H9 (cell line): ENCODE data around the gene SH2D1B. TPM values are rescaled to one million over a fixed set of nuclear protein-coding genes. Genes with fewer than 3 reads are reported as not detected.
"Not testable (repeated sequence)": the region's sequence is repeated elsewhere in the genome, so short reads cannot be mapped to it uniquely, and the experiment has no call there.

Source experiments
- DNase-seq: peaks from one replicate; pipeline ENCODE4 v3.0.0-alpha.2; 2017
- H2AFZ ChIP-seq: one replicate; pipeline ENCODE4 v1.6.1; 2013; ENCODE audit warnings: mild to moderate bottlenecking, low read length, control low read depth, moderate library complexity
- H2AK5ac ChIP-seq: 2 replicates; pipeline ENCODE4 v1.6.1; 2013; ENCODE audit warnings: low read length, control low read depth, mixed read lengths; ENCODE audit not compliant: insufficient read length
- H2BK120ac ChIP-seq: one replicate; pipeline ENCODE4 v1.6.1; 2013; ENCODE audit warnings: low read depth, mild to moderate bottlenecking, low read length, control low read depth, inconsistent platforms; ENCODE audit not compliant: poor library complexity, severe bottlenecking
- H2BK12ac ChIP-seq: 2 replicates; pipeline ENCODE4 v1.6.1; 2013; ENCODE audit warnings: low read length, control low read depth, mixed read lengths, low read depth; ENCODE audit not compliant: insufficient read length
- H2BK15ac ChIP-seq: 2 replicates; pipeline ENCODE4 v1.6.1; 2013; ENCODE audit warnings: low read depth, low read length, control low read depth
- H2BK20ac ChIP-seq: one replicate; pipeline ENCODE4 v1.6.1; 2013; ENCODE audit warnings: low read depth, mild to moderate bottlenecking, low read length, control low read depth, inconsistent platforms; ENCODE audit not compliant: poor library complexity, severe bottlenecking
- H2BK5ac ChIP-seq: 2 replicates; pipeline ENCODE4 v1.6.1; 2013; ENCODE audit warnings: low read length, control low read depth, mixed read lengths; ENCODE audit not compliant: insufficient read length
- H3K14ac ChIP-seq: 2 replicates; pipeline ENCODE4 v1.6.1; 2013; ENCODE audit warnings: low read length, control low read depth; ENCODE audit not compliant: insufficient read depth
- H3K18ac ChIP-seq: 2 replicates; pipeline ENCODE4 v1.6.1; 2013; ENCODE audit warnings: low read depth, mild to moderate bottlenecking, mixed read lengths, low read length, control low read depth; ENCODE audit not compliant: insufficient read length
- H3K23ac ChIP-seq: 2 replicates; pipeline ENCODE4 v1.6.1; 2013; ENCODE audit warnings: low read length, control low read depth, mixed read lengths, low read depth; ENCODE audit not compliant: insufficient read length
- H3K23me2 ChIP-seq: 2 replicates; pipeline ENCODE4 v1.6.1; 2013; ENCODE audit warnings: low read depth, mild to moderate bottlenecking, mixed read lengths, low read length, control low read depth; ENCODE audit not compliant: insufficient read length, poor library complexity, severe bottlenecking
- H3K27ac ChIP-seq: 2 replicates; pipeline ENCODE4 v1.5.1; 2013; ENCODE audit warnings: low read length, control low read depth, mixed read lengths, low read depth; ENCODE audit not compliant: insufficient read length
- H3K27me3 ChIP-seq: 2 replicates; pipeline ENCODE4 v1.6.1; 2013; ENCODE audit warnings: low read length, control low read depth, inconsistent platforms; ENCODE audit not compliant: insufficient read depth
- H3K4ac ChIP-seq: 2 replicates; pipeline ENCODE4 v1.6.1; 2013; ENCODE audit warnings: low read depth, mild to moderate bottlenecking, control low read depth, inconsistent platforms, low read length, moderate library complexity
- H3K4me1 ChIP-seq: 2 replicates; pipeline ENCODE4 v1.6.1; 2013; ENCODE audit warnings: low read length, control low read depth, inconsistent platforms; ENCODE audit not compliant: insufficient read depth
- H3K4me2 ChIP-seq: 2 replicates; pipeline ENCODE4 v1.6.1; 2013; ENCODE audit warnings: low read length, control low read depth, mixed read lengths; ENCODE audit not compliant: insufficient read length, insufficient read depth
- H3K56ac ChIP-seq: 2 replicates; pipeline ENCODE4 v1.6.1; 2013; ENCODE audit warnings: low read depth, mild to moderate bottlenecking, mixed read lengths, low read length, control low read depth; ENCODE audit not compliant: insufficient read length
- H3K79me1 ChIP-seq: 2 replicates; pipeline ENCODE4 v1.6.1; 2013; ENCODE audit warnings: low read depth, mild to moderate bottlenecking, moderate library complexity, low read length, control low read depth, inconsistent platforms; ENCODE audit not compliant: insufficient read depth, poor library complexity, severe bottlenecking
- H3K79me2 ChIP-seq: 2 replicates; pipeline ENCODE4 v1.6.1; 2013; ENCODE audit warnings: low read length, control low read depth, inconsistent platforms; ENCODE audit not compliant: insufficient read depth
- H3K9ac ChIP-seq: 2 replicates; pipeline ENCODE4 v1.6.1; 2013; ENCODE audit warnings: low read length, control low read depth, mixed read lengths; ENCODE audit not compliant: insufficient read length; ENCODE audit errors: extremely low read depth
- H3K9me3 ChIP-seq: one replicate; pipeline ENCODE4 v1.6.1; 2013; ENCODE audit warnings: low read depth, low read length, inconsistent platforms; ENCODE audit not compliant: control insufficient read depth
- H3T11ph ChIP-seq: one replicate; pipeline ENCODE4 v1.6.1; 2013; ENCODE audit warnings: mild to moderate bottlenecking, low read length, control low read depth, inconsistent platforms
- H4K20me1 ChIP-seq: one replicate; pipeline ENCODE4 v1.6.1; 2013; ENCODE audit not compliant: control insufficient read depth, insufficient read length, insufficient read depth
- H4K5ac ChIP-seq: 2 replicates; pipeline ENCODE4 v1.6.1; 2013; ENCODE audit warnings: low read depth, mild to moderate bottlenecking, mixed read lengths, low read length, control low read depth; ENCODE audit not compliant: insufficient read length
- H4K8ac ChIP-seq: replicated peaks from 2 replicates; pipeline ENCODE4 v1.6.1; 2013; ENCODE audit warnings: low read length, control low read depth, mixed read lengths, low read depth; ENCODE audit not compliant: insufficient read length
- H4K91ac ChIP-seq: 2 replicates; pipeline ENCODE4 v1.6.1; 2013; ENCODE audit warnings: low read depth, mild to moderate bottlenecking, moderate library complexity, mixed read lengths, low read length, control low read depth; ENCODE audit not compliant: insufficient read length
- H3K27ac Mint-ChIP-seq, 3 experiments: 2 replicates in 2 of 3; 3 replicates in 1 of 3; pipeline ENCODE4 v1.8.0; 2020 to 2021; ENCODE audit warnings: mixed read lengths in 3 of 3, mild to moderate bottlenecking in 1 of 3, moderate library complexity in 1 of 3
- H3K27me3 Mint-ChIP-seq: 2 replicates; pipeline ENCODE4 v1.8.0; 2021; ENCODE audit warnings: low read depth, mild to moderate bottlenecking, moderate library complexity, mixed read lengths
- H3K36me3 Mint-ChIP-seq, 3 experiments: 2 replicates in 2 of 3; 3 replicates in 1 of 3; pipeline ENCODE4 v1.8.0; 2020 to 2021; ENCODE audit warnings: low read depth in 3 of 3, mixed read lengths in 3 of 3; ENCODE audit not compliant: insufficient read depth in 1 of 3
- H3K4me1 Mint-ChIP-seq, 2 experiments: 2 replicates each; pipeline ENCODE4 v1.8.0; 2020; ENCODE audit warnings: mixed read lengths in 2 of 2
- H3K4me3 Mint-ChIP-seq, 2 experiments: 2 replicates in 1 of 2; 3 replicates in 1 of 2; pipeline ENCODE4 v1.8.0; 2020 to 2021; ENCODE audit warnings: mild to moderate bottlenecking in 2 of 2, mixed read lengths in 2 of 2, moderate library complexity in 1 of 2
- H3K9me3 Mint-ChIP-seq, 2 experiments: 2 replicates in 1 of 2; 3 replicates in 1 of 2; pipeline ENCODE4 v1.8.0; 2020; ENCODE audit warnings: mild to moderate bottlenecking in 2 of 2, mixed read lengths in 2 of 2, moderate library complexity in 1 of 2
- CTCF ChIP-seq: fragments of 200-600 bp; sonication (generic); conservative IDR thresholded peaks from 3 replicates; pipeline ENCODE4 v1.8.0; 2021; ENCODE audit warnings: antibody characterized with exemption, mild to moderate bottlenecking
- WGBS: extraction: QIAGEN DNeasy Blood & Tissue Kit; methylation state at CpG from one replicate; pipeline ENCODE4 v1.1.7; 2013; ENCODE audit warnings: missing lambda C conversion rate, low lambda C conversion rate, mixed read lengths; ENCODE audit not compliant: insufficient read length; ENCODE audit errors: extremely low coverage; 5-methylcytosine and 5-hydroxymethylcytosine counted together
- total RNA-seq: library from RNA; stranded (reverse); gene quantifications from 2 replicates; pipeline ENCODE4 v1.2.1, GENCODE V29; 2021

The SH2D1B gene
- total RNA-seq, 1 experiment from 2014 or later, result not detected

DNA sequence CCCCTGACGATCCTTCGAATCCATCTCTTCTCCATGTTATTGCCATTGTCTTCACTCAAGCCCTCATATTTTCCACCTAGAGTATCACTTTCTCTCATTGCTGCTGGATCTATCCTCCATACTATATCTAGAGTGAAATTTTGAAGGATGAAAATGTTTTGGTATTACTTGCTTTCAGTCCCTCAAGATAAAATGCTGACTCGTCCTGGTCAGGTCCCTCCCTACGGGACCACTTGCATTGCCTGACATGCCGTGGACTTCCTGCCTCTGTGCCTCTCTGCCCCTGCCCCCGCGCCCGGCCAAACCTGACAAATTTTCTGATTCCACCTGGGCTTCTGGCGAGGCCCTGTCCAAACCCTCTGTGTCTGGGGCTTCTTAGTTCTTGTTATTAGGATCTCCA, 58.9 kb downstream of the SH2D1B start:
- H3K27me3 Mint-ChIP-seq, result no peaks in the 10 kb centered on the region
- H3K27ac ChIP-seq, result no peak overlapping the region

GRCh38 chr1:162351874-162352273, 60.1 kb downstream of the SH2D1B start:
- not testable (repeated sequence) for DNase-seq, H3K23ac ChIP-seq, H3K18ac ChIP-seq, H2BK12ac ChIP-seq, H2BK120ac ChIP-seq, H4K5ac ChIP-seq, H3K4me2 ChIP-seq, H3K56ac ChIP-seq, H3K27me3 Mint-ChIP-seq, H2AK5ac ChIP-seq, H3K27me3 ChIP-seq, H3K9ac ChIP-seq, H3K23me2 ChIP-seq, H2BK5ac ChIP-seq, H3T11ph ChIP-seq, H3K36me3 Mint-ChIP-seq, H2BK15ac ChIP-seq, H3K4ac ChIP-seq, H3K9me3 ChIP-seq, H3K4me3 Mint-ChIP-seq, H3K27ac Mint-ChIP-seq, H3K27ac ChIP-seq, H4K91ac ChIP-seq, H2AFZ ChIP-seq, H3K79me2 ChIP-seq, H3K79me1 ChIP-seq, H2BK20ac ChIP-seq, H3K4me1 ChIP-seq, H3K9me3 Mint-ChIP-seq, H3K14ac ChIP-seq, H4K20me1 ChIP-seq, H4K8ac ChIP-seq
- peaks cover 18 to 19% of the 10 kb centered on the region in 2 experiments for H3K4me1 Mint-ChIP-seq
- no CpG with 5 or more reads among the region's 4 CpGs for WGBS

More for the DNA sequence above, 58.9 kb downstream of the SH2D1B start:
- Histone ChIP-seq H3K79me1 (no peaks in the 10 kb centered on the region), H3K18ac (no peak overlapping the region), H4K20me1 (no peaks in the 10 kb centered on the region), H3K27me3 (no peaks in the 10 kb centered on the region), H3K56ac (no peak overlapping the region), H3K9me3 (no peaks in the 10 kb centered on the region), H3K4me2 (no peak overlapping the region), H2BK20ac (no peak overlapping the region), H4K5ac (no peak overlapping the region), H4K8ac (no peak overlapping the region), H3K23ac (no peak overlapping the region), H3K4me1 (peaks cover 4% of the 10 kb centered on the region; the same call in 1 of the 2 replicates), H3K79me2 (no peaks in the 10 kb centered on the region), H2BK120ac (no peak overlapping the region), H3K23me2 (no peaks in the 10 kb centered on the region), H2BK15ac (no peak overlapping the region), H4K91ac (no peak overlapping the region), H3K4ac (no peak overlapping the region), H2BK12ac (no peak overlapping the region), H3K9ac (no peak overlapping the region), H3K14ac (no peak overlapping the region), H2AK5ac (no peak overlapping the region), H2AFZ (no peak overlapping the region), H2BK5ac (no peak overlapping the region), H3T11ph (no peak overlapping the region)
- DNase-seq, result no peak
- WGBS, result no CpG with 5 or more reads among the region's 9 CpGs
- H3K36me3 Mint-ChIP-seq, result peaks cover 6 to 9% (median 7%) of the 10 kb centered on the region in 3 experiments; a peak in 5 of 7 replicates
- TF ChIP-seq CTCF, result no peak
- peaks cover 18 to 22% of the 10 kb centered on the region in 2 experiments for H3K4me1 Mint-ChIP-seq
- no peaks in the 10 kb centered on the region for H3K9me3 Mint-ChIP-seq
- H3K4me3 Mint-ChIP-seq, result no peak overlapping the region
- H3K27ac Mint-ChIP-seq, result peak overlapping the region in 2 of 3 experiments; percentile 1 to 65; a peak in 3 of 7 replicates
